KG1 (cell line): ENCODE data around the gene ACTN2.
A peak's percentile ranks its signal among the peaks of the same experiment; 100 is the strongest.

Source experiments
- DNase-seq: peaks from one replicate; lab custom pipeline; 2025; lab: John Stamatoyannopoulos, UW

The ACTN2 gene

DNA sequence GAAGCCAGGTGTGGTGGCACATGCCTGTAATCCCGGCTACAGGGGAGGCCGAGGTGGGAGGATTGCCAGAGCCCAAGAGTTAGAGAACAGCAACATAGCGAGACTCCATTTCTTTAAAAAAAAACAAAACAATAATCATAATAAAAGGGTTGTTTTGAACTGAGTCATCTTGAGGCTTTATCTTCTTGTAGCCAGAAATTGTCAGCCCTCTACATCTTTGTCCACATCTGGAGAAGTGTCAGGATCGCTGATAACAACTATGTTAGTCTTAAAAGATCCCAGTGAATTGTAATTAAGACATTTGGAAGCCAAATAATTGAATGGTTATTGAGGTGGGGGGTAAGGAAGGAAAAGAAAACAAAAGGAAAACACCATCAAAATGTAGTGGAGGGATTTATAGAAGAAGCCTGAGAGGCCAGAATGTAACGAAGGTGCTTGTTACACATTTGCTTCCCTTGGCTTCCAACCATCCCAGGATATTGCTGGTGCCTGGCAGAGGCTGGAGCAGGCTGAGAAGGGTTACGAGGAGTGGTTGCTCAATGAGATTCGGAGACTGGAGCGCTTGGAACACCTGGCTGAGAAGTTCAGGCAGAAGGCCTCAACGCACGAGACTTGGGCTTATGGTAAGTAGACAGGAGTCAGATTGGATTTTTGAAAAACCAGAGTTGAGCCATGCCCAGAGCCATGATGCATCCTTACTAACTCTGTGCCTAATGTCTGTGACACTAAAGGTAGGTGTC, 56.3 kb downstream of the ACTN2 start:
- no peak for DNase-seq

DNA sequence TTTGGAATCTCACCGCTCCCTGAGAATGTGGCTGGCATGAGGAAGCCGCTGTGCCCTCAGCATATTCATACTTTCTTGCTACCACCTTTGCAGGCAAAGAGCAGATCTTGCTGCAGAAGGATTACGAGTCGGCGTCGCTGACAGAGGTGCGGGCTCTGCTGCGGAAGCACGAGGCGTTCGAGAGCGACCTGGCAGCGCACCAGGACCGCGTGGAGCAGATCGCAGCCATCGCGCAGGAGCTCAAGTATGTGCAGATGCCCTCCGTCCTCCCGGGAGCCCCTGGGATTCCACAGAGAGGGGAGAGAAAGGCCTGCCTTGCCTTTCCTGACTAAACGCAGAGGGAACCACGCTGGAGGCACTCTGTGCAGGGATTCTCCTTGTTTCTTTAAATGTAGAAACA, 58.2 kb downstream of the ACTN2 start:
- DNase-seq: no peak

DNA sequence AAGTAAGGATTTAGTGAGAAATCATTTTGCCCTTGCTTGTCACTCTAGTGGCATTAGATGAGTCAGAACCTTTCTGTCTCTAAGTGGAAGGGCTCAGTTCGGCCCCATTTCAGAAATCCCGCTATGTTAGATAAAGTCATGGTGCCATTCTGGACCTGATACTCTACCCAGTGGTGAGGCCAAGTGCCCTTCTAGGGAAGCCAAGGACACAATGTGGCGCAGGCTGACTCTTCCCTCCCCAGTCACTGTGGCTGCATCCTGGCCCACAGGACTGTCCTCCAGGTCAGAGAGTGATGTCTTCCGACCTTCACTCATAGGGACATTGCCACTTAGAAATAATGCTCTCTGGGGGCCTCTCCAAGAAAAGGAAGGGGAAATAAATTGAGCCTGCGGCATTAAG, 60.5 kb downstream of the ACTN2 start:
- DNase-seq: no peak

DNA sequence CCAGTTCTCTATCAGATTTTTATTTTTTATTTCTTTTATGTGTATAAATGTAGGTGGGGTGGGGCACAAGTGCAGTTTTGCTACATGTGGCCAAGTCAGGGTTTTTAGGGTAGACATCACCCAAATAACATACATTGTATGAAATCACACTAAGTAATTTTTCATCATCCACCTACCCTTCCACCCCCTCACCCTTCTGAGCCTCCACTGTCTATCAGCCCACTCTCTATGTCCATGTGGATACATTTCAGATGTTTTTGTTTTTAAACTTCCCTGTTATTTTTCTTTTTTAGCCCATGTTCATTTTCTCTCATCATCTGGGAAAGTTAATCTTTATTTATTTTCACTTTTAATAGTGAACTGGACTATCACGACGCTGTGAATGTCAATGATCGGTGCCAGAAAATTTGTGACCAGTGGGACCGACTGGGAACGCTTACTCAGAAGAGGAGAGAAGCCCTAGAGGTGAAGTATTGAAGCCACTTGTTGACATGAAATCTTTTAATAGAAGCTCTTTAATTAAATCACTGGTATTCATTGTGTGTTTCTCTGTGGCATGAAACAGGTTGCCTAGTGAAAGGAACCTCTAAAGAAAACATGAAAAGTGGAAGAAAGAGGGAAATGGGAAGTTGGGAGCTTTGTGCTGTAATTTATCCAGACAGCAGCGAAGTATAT, 61.1 kb downstream of the ACTN2 start:
- DNase-seq: no peak

DNA sequence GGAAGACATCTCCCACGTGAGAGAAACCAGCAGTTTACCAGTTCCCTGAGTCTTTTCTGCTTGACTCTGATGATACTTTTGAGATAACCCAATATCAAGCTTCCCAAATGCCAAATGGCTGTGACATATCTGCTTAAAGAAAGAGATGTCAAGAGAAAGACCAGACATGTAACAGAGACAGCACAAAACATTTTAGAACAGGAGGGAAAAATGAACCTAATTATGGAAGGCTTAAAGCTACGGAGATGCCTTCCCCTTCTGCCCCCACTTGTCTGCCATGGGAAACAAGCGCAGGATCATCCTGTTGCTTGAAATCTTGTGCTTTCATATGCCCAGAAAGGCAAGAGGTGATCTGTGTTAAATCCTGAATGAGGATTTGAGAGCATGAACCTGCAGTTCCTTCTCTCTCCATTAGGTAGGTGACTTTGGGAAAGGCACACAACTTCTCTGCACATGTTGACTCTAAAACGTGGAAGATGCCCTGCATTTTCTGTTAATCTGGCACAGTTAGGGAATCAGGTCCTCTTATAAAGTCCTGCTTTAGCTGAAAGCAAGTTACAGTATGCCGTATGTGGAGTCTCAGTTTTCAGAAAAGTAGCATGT, 62.1 kb downstream of the ACTN2 start:
- DNase-seq: no peak

DNA sequence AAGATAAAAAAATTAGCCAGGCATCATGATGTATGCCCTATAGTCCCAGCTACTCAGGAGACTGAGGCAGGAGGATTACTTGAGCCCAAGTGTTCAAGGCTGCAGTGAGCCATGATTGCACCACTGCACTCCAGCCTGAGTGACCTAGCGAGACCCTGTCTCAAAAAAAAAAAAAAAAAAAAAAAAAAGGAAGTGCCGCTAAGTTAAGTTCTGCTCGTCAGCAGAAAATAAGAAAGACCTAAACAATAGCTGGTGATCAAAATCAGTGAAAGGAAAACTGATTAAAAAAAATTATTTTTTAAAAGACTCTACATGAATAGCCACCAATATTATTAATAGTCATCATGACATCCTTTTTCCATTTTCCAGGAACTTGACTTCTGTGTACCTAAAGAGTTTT, 64.6 kb downstream of the ACTN2 start:
- no peak for DNase-seq

DNA sequence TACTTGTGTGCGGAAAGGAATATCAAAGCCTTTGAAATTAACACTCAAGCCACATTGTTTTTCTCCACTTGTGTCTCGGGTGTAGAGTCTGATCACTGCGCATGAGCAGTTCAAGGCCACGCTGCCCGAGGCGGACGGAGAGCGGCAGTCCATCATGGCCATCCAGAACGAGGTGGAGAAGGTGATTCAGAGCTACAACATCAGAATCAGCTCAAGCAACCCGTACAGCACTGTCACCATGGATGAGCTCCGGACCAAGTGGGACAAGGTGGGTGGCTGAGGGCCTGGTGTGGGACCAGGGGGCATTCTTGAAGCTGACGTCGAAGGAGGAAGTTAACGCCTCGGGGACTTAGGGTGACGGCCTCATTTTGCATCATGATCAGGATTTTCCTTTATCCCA, 65.1 kb downstream of the ACTN2 start:
- DNase-seq: no peak

DNA sequence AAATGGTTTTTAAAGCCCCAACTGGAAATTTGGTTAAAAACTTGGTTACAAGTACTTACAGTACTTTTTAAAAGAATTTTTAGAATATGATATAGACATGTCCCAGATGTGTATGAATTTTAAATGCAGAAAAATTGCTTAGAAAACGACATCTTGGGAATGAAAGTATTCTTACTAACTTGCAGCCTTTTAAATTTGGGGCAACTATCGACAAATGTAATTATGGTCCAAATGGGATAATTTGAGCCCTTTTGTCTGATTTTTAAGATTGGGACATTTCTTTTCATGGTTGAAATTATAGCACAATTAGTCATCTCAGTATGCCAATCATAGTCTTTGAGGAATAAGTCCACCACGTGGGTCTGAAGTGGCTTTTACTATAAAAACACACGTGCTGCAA, 65.6 kb downstream of the ACTN2 start:
- DNase-seq: no peak

DNA sequence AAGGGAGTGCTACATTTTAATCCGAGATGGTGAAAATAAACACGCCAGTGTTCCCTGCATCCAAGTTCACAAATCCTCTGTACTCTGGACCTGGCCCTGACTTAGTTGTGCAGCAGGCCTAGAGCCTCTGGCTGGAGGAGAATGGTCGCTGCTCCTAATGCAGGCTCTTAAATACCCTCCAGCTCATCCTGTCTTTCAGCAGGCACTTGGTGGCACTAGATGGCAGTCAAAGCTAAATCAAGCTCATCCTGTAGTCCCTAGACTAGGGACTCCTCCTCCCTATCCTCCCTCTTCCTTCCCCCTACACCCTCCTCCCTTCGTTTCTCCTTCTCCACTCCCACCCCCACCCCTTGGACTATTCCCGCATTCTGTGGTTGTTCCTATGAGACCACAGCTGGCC, 67.2 kb downstream of the ACTN2 start:
- no peak for DNase-seq

DNA sequence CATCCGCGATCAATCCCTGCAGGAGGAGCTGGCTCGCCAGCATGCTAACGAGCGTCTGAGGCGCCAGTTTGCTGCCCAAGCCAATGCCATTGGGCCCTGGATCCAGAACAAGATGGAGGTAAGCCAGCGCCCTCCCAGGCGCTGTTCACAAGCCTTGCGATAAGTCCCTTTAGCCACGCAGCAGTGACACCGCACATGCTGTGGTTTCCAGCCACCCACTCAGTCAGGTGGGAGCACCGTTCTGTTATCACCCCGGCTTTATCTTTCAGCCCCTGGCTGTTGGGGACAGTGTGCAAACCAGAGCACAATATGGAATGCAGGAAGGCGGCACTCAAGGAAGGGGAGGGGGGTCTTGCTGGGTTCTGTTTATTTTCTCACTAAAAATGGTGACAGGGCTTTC, 67.7 kb downstream of the ACTN2 start:
- no peak for DNase-seq

DNA sequence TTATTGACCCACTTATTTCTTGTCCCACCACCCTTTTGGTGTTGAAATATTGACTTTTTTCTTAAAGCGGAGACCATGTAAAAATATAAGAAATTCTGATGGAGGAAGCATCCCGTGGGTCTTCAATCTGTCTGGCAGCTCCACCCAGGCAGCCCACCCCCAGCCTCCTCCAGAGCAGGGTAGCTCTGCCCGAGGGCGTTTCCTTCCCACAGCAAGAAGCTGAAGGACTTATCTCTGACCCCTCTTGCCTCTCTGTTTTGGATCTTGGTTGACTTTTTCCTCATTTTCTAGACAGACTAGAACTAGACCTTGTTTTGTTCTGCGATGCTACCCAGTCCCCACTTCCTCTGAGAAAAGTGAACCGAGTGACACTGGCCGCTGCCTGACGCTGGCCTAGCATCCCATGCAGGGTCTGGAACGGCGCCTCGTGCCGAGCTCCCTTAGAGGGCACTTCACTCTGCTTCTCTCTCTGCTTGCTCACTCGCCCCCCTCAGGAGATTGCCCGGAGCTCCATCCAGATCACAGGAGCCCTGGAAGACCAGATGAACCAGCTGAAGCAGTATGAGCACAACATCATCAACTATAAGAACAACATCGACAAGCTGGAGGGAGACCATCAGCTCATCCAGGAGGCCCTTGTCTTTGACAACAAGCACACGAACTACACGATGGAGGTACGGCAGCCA, 68.4 kb downstream of the ACTN2 start:
- no peak for DNase-seq

DNA sequence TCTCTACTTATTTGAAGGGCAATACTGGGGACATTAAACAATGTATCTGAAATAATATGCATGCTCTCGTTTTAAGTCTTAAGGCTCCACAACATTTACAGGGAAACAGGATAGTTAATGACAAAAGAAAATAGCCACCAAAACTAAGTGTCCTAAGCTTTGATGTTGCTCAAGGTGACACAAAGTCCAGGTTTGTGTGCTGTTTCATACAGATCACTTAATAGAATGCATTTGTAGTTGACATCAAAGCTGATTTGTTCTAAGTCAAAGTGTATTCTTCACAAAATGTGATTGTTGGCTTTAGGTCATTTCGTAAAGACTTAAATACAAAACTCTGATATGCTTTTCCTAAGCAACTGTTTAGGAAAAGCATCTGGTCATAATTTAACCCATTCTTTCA, 71.3 kb downstream of the ACTN2 start:
- DNase-seq: no peak

DNA sequence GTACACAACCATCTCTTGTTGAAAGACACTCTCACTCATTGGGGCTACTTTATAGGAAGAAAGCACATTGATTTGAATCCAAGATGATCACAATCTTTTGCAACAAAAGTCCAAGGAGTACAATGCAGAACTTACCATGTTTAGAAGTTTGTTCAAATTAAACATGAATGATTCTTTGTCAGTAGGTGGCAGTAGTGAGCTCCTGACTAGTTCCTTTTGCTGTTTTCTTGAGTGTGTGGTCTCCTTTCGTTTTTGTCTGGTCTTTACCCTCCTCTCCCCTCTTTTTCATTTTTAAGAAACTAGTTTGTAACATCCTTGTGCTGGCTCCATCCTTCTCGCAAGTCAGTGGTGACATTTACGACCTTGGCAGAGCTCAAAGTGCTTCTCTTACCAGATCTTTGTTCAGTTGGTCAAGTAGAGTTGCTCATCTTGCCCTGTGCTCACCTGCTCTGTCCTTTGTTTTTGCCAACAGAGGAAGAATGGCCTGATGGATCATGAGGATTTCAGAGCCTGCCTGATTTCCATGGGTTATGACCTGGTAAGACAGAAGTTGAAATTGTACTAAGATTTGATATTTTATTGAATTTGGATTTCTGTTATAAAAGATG, 73.1 kb downstream of the ACTN2 start:
- DNase-seq: peak; percentile 34

DNA sequence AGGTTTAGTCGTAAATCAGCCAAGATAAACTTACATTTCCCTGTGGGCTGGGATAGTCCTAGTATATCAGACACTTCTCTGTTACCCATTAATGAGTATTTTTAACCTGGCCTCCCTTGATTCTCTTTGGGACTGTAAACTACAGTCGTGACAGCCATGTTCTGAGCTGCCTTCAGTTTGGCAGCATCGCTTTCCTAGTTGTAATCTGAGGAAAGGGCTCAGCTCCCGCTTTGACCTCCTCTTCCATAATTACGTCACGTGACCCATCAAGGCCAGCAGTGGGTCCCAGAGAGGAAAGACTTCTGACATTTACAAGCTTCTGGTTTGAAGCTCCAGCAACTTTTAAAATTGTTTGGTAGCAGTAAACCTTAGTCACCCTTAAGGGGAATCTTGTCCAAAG, 74.2 kb downstream of the ACTN2 start:
- no peak for DNase-seq

DNA sequence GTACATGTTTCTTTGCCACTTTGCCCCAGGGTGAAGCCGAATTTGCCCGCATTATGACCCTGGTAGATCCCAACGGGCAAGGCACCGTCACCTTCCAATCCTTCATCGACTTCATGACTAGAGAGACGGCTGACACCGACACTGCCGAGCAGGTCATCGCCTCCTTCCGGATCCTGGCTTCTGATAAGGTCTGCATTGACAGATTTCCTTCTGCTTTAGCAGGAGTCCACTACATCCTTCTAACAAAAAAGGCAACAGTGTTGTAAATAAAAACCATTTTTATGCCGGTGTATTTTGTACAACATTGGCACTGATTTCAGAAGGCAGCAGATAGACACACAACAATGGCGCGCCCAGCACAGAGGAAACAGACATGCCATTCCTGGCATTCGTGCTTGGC, 74.7 kb downstream of the ACTN2 start:
- DNase-seq: no peak

DNA sequence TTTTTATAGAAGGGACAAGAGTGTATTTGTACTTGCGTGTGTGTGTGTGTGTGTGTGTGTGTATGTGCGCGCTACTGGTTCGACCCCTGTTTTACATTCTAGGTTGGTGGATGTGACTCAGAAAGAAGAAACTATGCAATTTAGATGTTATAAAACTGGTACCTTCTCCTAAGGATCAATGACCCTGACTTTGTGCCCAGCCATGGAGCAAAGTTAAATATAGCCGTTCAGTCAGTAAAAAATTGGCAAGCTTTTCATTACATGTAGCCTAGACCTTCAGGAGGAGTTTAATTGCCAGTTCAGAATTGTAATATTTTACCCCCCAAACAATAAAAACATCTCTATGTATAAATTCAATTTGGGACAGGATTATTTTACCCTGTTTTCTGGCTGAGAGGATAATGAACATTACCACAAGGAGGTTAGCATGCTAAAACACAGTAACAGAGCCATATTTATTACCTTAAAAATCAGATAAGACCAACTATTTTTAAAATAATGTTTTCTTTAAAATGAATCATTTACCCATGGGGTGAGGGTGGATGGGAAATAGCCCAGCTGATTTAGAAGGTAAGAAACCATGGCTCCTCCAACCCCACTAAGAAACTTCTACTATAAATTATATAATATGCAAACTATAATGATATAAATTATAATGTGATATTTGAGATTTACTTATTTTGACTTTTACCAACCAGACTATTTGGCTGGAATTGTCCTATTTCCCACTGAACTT, 75.3 kb downstream of the ACTN2 start:
- no peak for DNase-seq

DNA sequence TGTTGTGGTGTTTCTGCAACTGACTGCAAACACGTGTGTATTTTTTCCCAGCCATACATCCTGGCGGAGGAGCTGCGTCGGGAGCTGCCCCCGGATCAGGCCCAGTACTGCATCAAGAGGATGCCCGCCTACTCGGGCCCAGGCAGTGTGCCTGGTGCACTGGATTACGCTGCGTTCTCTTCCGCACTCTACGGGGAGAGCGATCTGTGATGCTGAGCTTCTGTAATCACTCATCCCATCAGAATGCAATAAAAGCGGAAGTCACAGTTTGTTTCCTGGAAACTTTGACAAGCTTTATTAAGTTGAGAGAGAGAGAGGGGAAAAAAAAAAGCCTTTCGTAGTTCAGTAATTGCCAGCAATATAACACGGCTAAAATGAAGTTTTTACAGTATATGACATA, 76.1 kb downstream of the ACTN2 start:
- no peak for DNase-seq

DNA sequence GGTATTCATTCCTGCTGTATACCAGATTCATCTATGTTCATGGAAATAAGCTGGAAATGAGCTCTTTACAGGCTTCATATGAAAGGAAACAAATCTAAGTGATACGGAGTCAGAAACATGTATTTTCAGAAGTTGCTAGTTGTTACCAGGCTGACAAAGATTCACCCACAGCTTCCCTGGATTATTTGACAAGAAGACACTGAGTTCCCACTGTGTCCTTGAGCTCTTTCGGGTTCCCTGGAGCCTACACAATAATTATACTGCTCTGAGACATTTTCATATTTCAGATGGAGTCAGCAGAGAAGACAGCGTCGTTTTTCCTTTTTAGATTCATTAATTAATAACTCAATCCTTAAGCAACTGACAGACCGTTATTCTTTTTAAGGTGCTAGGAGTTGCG, 79.5 kb downstream of the ACTN2 start:
- no peak for DNase-seq

DNA sequence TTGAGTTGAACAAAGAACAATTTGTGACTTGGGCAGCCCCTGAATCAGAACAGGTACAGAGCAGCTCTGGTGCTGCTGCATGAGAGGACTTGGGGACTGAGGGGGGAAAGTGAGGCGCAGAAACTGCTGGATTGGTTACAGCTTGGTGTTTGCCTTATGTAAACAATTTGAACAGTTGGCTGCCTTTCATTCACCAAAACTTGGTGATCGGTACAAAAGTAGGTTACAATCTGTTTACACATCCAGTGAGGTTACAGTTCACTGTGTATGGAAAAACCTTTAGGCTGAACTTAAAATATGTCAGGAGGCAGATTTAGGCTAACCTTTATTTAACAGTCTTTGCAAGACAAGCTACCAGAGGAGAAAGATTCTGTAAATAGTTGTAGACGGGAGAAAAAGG, 80.2 kb downstream of the ACTN2 start:
- DNase-seq: no peak

DNA sequence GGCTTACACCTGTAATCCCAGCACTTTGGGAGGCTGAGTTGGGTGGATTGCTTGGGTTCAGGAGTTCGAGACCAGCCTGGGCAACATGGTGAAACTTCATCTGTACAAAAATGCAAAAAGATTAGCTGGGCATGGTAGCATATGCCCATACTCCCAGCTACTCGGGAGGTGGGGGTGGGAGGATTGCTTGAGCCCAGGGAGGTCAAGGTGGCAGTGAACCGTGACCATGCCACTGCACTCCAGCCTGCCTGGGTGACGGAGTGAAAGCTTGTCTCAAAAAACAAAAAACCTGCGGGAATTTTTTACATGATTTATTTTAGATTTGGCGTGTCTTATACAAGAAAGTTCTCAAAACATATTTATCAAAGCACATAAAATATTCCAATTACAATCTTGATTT, 81.0 kb downstream of the ACTN2 start:
- no peak for DNase-seq

DNA sequence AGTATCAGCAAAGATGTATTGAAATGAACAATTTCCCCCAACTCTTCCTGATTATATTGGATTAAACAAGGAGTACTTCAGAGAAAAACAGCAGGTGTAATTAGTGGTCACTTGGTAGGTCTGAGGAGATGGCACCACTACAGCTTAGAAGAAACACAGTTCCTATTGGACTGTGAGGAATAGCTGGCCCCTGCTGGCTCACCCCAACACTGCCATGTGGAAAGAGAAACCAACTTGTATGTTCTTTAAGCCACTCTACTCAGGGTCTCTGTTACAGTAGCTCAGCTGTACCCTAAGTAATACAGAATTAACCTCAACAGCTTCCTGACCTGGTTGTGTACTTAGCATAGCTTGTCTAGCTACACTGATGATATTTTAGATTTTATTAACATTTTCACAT, 82.3 kb downstream of the ACTN2 start:
- no peak for DNase-seq

DNA sequence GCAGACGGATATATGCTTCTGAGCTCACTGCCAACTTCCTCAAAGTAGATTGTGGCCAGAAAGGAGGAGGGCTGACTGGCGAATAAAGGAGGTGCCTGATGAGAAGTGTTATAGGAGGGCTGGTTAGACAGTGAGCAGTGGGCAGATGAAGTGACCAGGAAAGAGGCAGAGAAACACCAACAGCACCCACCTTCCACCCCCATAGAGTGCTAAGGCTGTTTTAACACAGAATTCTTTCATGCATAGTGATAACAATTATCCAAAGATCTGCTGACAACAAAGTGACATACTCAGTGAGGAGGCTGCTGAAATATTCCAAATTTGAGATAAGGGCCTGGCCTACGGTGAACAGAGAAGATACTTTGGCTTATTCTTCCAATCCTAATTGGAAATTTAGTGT, 87.6 kb downstream of the ACTN2 start:
- no peak for DNase-seq
